NCI-H774 (cell line): ENCODE data around the gene FMO3.

Experiments
- DNase-seq: peaks from one replicate; lab custom pipeline; 2025; lab: John Stamatoyannopoulos, UW

FMO3 gene

GRCh38 chr1:171159148-171159547, 68.4 kb downstream of the FMO3 start:
- DNase-seq, result no peak

DNA sequence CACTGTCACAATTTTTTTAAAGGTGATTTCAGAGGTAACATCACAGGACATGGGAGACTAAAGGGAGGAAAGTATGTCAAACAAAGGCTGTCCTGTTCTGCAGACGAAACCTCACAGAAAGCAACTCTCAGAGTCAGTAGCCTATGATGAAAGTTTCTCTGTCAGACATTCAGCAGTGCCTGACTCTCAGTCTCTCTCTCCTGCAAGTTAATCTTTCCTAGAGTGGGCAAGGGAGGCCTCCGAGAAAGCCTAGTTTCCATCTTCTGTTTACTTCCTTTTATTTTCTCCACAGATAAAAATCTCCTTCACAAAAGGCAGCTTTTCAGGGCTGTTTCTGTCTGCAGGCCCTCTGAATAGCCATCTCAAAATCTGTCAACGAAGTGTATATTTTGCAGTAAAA, 69.5 kb downstream of the FMO3 start:
- DNase-seq, result no peak

- DNase-seq, result no peak
Measured at GRCh38 chr1:171160639-171161354, 70.1 kb downstream of the FMO3 start.

- no peak for DNase-seq
Measured at GRCh38 chr1:171161431-171161830, 70.7 kb downstream of the FMO3 start.

DNA sequence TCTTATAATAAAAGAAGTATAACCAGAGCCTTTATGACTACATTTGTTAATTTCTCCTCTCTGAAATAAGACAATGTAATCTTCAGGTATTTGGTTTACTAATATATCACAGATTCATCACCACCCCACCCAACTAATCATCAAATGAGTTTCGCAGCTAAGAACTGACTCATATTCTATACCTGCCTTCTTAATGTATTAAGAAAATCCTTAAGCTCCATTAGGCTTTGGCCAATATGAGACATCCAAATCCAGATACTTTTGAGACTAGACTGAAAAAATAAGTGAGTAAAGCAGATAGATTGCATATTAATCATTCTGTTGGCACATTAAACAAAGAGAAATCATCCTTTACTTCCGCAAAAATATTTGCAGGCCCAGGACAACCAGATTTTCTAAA, 75.7 kb downstream of the FMO3 start:
- no peak for DNase-seq
